Fibroblast of skin of right quadriceps (primary cell): ENCODE measurements around the gene KLHDC4.

ENCODE experiments used
- DNase-seq: peaks from one replicate; pipeline ENCODE4 v3.0.0-alpha.2; 2013

KLHDC4 gene

DNA sequence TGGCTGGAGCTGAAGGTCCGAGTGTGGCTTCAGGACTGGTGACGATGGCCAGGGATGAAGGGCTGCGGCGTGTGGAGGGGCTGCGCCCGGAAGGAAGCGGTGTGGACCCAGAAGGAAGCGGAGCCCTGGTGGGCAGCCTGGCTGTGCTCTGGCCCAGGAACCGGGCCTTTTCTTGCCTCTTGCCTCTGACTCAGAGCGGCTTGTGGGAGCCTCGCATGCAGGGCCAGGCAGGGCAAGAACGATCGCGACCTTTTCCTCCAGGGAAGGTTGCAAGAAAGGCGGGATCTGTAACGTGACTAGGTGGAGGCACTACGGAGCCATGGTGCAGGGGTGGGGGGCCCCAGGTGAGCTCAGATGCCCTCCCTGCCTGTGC is 85.5 kb downstream of the KLHDC4 start:
- no peak for DNase-seq

DNA sequence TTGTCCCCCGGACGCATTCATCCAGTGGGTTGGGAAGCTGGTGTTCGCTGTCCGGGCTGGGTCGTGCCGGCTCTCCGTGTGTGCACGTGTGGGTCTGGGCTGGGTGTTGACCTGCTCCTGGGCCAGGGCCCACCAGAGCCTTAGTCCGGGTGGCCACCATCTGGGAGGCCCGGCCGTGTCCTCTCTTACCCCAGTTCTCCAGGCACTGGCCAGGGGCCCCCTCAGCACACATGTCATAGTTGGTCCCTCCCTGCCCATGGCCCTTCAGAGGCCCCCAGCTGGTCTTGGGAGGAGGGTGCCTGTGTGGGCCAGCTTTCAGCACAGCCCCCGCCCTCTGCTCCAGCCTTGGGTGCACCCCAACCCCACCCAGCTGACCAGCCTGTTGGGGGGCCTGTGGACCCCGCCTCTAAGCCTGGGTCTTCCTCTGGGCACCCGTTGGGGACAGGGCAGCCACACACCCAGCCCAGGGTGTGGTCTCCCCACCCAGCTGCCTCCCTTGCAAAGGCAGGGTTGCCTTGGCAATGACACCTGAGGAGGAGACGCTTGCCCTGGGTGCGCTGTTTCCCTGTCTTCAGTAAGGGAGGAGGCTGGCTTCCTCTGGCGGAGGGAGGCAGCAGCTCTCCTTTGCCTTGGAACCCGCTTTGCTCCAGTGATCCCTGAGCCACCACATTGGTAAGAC is 86.1 kb downstream of the KLHDC4 start:
- DNase-seq, result no peak

DNA sequence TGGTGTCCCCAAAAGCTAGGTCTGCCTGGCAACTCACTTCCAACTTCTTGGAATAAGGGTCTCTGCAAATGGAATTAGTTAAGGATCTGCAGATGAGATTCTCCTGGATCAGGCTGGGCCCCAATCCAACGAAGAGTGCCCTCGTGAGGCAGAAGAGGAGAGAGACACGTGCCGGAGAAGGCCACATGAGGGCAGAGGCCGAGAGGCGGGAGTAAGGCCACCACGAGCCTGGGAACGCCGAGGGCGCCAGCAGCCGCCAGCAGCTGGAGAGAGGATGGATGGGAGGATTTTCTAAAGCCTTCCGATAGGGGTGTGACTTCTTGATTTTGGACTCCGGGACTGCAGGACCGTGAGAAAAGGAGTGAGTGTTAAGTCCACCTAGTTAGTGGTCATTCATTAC is 87.2 kb downstream of the KLHDC4 start:
- DNase-seq, result no peak

DNA sequence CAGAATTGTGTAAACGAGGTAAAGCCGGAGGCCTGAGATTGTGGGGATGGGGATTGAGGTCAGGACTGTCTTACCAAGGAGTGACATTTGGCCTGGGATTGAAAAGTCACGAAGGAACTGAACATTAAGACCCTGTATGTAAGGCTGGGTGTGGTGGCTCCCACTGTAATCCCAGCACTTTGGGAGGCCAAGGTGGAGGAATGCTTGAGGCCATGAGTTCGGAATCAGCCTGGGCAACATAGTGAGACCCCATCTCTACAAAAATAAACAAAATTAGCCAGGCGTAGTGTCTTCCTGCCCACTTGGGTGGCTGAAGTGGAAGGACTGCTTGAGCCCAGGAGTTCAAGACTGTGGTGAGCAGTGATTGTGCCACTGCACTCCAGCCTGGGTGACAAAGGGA is 88.0 kb downstream of the KLHDC4 start:
- DNase-seq, result no peak

DNA sequence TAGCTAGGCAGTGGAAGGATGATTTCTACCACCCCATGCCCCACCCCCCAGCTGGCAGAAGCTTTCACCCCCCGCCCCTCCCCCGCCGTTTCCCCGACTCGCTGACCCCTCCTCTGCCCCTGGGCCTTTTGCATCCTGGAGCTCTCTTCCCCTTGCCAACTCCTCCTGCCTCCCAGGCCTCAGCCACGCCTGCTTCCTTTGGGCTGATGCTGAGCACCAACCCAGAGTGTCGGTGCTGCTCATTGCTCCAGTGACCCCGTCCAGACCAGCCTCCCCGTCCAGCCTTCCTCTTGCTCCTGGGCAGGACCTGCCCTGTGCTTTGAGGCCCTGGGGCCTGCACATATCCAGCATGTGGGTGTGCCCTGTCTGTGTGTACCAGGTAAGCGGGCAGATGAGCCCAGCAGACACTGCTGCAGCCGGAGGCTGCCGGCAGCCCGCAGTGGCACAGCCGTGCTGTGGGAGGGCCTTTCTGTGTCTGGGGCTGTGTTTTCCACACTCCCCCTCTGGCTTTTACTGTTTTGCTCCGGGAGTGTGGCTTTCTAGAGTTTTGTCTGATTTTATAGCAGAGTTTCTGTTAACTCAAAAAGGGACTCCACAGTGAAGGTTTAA is 90.6 kb downstream of the KLHDC4 start:
- no peak for DNase-seq

DNA sequence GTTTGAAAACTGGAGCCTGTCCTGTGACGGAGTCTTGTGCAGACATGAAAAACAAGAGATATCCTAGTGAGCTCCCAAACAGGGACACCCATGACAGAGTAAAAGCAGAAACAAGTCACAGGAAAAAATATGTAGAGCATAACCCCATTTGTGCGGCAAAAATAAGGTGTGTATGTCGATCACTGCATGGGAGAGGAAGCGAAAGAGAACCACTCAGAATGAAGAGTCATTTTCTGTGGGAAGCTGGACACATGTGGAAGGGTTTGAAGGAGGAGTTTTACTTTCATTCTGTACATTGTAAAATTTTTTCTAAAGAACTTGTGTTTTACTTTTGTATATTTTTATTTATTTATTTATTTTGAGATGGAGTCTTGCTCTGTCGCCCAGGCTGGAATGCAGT is 91.4 kb downstream of the KLHDC4 start:
- no peak for DNase-seq

DNA sequence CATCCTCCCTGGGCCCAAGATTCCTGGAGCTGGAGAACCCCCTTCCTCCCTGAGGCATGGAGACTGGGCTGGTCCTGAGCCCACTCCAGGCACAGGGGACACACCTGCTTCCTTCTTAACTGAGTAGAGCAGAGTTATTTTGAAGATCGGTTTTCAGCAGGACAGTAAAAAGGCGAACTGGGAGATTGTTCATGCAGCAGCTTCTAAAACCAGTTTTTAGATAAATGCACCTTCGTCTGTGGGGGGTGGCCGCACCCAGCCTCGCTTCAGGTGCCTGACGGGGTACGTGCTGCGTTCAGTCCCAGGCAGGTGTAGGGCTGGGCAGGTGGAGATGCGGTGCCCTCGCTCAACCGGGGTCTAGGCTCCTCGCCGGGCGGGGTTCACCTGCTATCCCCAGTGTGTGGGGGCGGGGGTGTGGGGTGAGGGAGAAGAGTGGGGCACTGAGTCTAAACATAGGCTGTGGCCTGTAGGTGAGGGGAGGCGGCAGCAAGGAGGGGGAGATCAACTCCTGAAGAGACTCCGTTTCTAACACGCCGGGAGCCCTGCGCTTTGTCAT is 94.0 kb downstream of the KLHDC4 start:
- DNase-seq, result no peak

DNA sequence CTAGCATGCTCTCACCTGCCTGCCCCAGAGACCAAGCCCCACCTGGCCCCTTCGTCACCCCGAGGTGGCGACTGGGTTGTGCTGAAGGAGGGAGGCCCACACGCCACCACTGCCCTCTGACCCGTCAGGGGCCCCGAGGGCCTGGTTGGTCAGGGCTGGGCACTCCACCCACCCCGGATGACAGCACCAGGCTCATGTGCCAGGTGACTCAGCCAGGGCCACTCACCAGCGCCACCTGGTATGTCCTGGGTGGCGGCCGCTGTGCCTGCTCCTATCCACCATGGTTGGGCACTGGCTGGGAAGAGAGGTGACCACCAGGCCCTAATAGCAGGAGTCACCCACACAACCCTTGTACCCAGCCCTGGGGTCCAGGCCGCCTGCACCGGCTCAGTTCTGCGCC is 94.6 kb downstream of the KLHDC4 start:
- no peak for DNase-seq

DNA sequence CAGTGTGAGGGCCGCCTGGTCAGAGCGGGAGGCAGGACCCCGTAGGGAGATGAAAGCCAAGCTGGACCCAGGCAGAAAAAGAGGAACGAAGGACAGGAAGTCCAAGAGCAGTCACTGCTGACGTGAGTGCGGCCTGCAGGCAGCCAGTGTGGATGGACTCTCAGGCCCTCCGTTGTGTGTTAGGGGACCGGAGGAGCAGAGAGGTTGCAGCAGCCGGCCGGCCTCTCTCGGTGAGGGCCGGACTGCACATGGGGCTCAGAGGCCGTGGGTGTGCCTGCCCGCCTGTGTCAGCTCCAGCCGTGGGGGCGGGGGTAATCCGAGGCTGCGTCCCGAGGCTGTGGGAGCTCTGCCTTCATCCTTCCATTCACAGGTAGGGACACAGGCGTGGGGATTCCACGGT is 96.1 kb downstream of the KLHDC4 start:
- DNase-seq, result no peak

DNA sequence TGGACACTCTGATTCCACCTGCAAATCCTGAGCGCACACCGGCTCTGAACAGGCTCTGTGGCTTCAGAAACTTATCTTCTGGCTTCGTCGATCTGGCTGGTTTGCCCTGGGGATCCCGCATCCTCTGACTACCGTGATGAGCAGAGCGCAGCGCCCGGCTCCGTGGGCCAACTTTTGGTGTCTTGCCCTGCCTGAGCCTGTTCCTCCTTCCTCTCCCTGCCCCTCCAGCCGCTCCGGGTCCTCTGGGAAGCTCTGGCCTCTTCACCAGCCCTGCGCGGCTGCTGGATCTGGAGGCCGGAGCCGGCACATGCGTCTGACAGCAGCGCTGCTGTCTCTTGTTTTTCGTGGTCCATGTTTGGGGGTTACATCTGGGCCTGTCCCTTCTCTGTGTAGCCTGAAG is 97.8 kb downstream of the KLHDC4 start:
- no peak for DNase-seq

DNA sequence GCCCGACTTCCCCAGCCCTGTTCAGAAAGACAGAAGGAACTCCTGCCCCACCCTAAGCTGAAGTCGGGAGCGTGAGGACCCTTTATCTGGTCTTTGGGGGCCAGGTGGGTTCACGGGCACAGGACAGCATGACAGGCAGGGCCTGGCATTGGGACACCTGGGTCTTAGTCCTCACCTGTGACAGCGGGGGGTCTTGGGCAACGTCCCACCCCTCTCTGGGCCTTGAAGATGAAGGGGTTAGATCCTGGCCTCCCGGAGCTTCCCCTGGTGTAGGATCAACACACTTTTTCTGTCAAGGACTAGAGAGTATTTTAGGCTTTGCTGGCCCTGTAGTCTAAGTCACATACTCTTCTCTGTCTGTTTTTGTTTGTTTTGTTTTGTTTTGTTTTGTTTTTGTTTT is 98.3 kb downstream of the KLHDC4 start:
- DNase-seq, result no peak

DNA sequence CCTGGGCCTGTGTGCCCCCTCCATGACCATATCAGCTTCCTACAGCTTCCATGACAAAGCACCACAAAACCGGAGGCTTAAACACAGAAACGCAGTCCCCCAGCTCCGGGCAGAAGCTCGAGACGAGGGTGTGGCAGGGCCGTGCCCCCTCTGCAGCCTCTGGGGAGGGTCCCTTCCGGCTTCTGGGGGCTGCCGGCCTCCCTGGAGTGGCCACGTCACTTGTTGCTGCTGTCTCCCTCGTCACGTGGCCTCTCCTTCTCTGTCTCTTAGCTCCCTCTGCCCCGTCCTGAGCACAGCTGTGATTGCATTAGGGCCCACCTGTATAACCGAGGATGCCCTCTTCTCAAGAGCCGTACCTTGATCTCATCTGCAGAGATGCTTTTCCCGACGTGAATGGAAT is 98.9 kb downstream of the KLHDC4 start:
- no peak for DNase-seq

DNA sequence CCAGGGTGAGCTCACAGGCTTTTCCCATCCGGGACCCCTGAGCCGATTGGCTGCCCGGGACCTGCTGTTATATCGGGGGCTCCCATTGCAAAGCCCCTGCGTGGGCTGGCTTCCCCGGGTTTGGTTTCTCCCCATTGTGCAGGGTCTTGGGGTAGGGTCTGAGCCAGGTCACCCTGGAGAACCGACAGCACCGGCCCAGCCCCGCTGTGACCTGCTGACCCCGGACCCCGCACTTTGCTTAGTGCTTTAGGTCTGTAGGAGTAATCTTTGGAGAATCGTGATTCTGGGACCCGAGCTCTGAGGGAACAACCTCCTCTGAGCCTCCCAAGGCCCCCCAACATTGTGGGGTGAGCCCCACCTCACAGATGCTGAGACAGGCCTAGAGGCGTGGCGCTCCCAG is 100.6 kb downstream of the KLHDC4 start:
- DNase-seq, result no peak

DNA sequence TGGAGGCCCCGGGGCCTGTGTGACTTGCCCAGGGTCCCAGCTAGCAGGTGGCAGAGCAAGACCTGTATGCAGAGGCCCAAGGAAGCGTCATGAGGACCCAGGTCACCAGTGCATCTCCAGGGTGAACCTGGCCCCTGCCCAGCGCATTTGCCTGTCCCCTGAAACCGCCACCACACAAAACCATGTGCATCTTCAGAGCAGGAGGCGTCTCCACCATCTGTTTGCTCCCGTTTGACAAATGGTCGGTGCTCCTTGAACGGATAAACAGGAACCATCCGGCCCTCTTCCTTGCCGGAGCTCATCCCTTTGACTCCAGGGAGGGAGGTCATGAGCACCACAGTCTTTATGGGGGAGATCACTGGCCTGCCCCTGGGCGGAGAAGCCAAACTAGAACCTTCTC is 101.0 kb downstream of the KLHDC4 start:
- DNase-seq, result no peak

DNA sequence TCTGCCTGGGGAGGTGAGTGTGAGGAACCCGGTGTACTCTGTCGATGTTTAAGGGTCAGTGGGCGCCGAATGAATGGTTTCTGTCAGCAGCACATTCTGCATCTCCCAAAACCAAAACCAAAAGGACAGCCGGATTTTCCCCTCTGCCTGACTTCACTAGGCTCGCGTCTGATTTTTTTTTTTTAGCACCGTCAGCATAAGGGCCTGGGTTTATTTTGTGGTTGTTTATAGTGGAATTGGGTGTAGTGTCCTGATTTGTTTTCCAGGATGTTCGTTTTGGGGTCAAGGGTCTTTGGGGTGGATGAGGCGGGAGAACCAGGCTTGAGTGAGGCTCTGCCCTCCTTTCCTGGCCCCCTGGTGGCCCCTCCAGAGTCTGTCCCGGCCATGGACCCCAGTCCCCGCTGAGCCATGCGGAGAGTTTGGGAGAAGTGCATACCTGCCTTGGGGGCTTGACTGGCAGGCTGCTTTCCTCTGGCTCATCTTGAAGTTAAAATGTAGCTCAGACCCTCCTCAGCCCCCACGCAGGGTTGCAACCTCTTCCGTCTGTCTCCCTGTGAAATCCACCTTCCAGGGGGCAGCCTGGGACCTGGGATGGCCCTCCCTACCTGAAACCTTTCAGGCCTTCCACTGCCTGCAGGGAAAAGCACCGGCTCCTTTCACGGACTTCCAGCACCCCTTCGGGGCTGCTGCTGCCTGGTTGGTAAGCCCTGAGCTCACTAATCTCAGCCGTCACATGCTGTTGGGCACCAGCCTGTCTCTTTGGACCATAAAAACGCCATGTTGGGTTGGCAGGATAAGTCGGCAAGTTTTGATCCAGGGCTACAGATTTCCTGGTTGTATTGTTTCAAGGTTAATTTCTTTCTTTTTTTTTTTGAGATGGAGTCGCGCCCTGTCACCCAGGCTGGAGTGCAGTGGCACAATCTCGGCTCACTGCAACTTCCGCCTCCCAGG is 103.3 kb downstream of the KLHDC4 start:
- no peak for DNase-seq

DNA sequence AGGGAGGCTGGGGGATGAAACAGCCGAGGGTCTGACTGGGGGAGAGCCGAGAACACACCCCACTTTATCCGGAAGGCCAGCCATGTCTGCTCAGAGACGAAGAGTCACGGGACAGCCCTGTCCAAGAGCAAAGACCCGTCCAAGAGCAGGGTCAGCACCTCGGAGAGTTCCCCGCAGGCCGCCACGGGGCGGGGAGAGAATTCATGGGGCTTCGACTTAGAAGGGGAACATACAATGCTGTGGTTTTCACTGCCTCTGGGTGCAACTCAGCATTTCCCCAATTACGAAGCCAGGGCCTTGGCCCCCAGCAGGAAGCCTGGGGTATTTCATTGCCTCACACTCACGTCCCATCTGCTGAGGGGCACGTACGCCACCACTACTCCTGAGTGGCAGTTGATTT is 104.2 kb downstream of the KLHDC4 start:
- DNase-seq, result peak; percentile 32

DNA sequence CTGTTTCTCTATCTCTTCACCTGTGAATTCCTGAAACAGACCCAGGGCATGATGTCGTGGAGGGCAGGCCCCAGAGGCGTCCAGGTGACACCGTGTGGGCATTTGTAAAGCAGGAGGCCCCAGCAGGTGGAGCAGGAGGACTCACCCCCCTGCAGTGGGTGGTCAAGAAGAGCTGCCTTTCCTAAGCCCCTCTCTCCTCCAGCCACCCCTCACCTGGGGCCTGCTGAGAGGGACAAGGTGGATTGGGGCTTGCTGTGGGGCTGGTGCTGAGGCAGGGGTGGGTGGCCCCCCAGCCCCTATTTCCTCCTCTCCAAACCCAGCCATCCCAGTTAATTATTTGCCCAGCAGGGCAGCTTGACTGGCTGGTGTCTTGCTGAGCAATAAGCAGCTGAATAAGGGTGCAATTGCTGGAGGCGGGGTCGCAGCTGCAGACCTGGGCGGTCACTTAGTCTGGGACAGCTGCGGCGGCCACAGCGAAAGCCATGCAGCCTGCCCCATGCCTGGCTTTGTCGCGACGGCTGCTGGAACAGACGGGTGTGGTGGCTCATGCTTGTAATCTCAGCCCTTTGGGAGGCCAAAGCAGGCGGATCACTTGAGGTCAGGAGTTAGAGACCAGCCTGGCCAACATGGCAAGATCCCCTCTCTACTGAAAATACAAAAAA is 107.1 kb downstream of the KLHDC4 start:
- no peak for DNase-seq
